GM18868 (cell line): ENCODE results near the gene KCNG2.
"Not testable (repeated sequence)": the region's sequence is repeated elsewhere in the genome, so short reads cannot be mapped to it uniquely, and the experiment has no call there.

Experiments
- ATAC-seq: cut with Tn5 transposase; IDR thresholded peaks from one replicate; pipeline ENCODE4 v1.9.1; 2021; ENCODE audit warnings: mild to moderate bottlenecking, moderate library complexity; ENCODE audit not compliant: unreplicated experiment

KCNG2 gene

GRCh38 chr18:79868811-79869541 lies 71.2 kb downstream of the KCNG2 start:
- no peak for ATAC-seq

GRCh38 chr18:79869591-79870300 lies 72.0 kb downstream of the KCNG2 start:
- no peak for ATAC-seq

GRCh38 chr18:79870301-79871025 lies 72.7 kb downstream of the KCNG2 start:
- no peak for ATAC-seq

GRCh38 chr18:79871026-79871390 lies 73.3 kb downstream of the KCNG2 start:
- no peak for ATAC-seq

GRCh38 chr18:79871481-79872091 lies 73.8 kb downstream of the KCNG2 start:
- ATAC-seq = no peak

- no peak for ATAC-seq
These were observed 75.0 kb downstream of the KCNG2 start for GRCh38 chr18:79872527-79873444.

GRCh38 chr18:79873449-79874110 lies 75.8 kb downstream of the KCNG2 start:
- ATAC-seq = no peak

GRCh38 chr18:79874553-79875530 lies 77.1 kb downstream of the KCNG2 start:
- ATAC-seq = no peak

- no peak for ATAC-seq
These were observed 77.8 kb downstream of the KCNG2 start for GRCh38 chr18:79875531-79875919.

- no peak for ATAC-seq
These were observed 78.3 kb downstream of the KCNG2 start for GRCh38 chr18:79875931-79876461.

GRCh38 chr18:79876497-79876896 lies 78.8 kb downstream of the KCNG2 start:
- ATAC-seq = no peak

GRCh38 chr18:79877163-79878091 lies 79.7 kb downstream of the KCNG2 start:
- ATAC-seq = no peak

GRCh38 chr18:79878246-79878645 lies 80.5 kb downstream of the KCNG2 start:
- not testable (repeated sequence) for ATAC-seq

GRCh38 chr18:79878741-79879378 lies 81.1 kb downstream of the KCNG2 start:
- no peak for ATAC-seq

- ATAC-seq = no peak
These were observed 81.8 kb downstream of the KCNG2 start for GRCh38 chr18:79879566-79879965.

GRCh38 chr18:79881695-79882094 lies 84.0 kb downstream of the KCNG2 start:
- no peak for ATAC-seq
